Lung (tissue), 12 donors: Measurements from ENCODE around the gene TENM4. TPM values are rescaled to one million over a fixed set of nuclear protein-coding genes. Genes with fewer than 3 reads are reported as not detected.

Source experiments
- ATAC-seq: fragments of 200-7000 bp; cut with Tn5 transposase; one replicate; pipeline ENCODE4 v1.9.1; 2020; ENCODE audit warnings: moderate number of reproducible peaks; ENCODE audit not compliant: insufficient read depth, low FRiP score
- DNase-seq, 3 donors: peaks; one replicate each; pipeline ENCODE4 v3.0.0-alpha.2; 2013 to 2017
- H3K27ac ChIP-seq, 2 donors: one replicate each; pipeline ENCODE4 v1.5.1; 2013; ENCODE audit warnings: mild to moderate bottlenecking in 2 of 2, moderate library complexity in 2 of 2, control low read depth in 1 of 2, inconsistent platforms in 1 of 2, low read depth in 1 of 2, low read length in 1 of 2
- H3K27me3 ChIP-seq, 3 donors: one replicate each; pipeline ENCODE4 v1.5.1; 2013; ENCODE audit warnings: low read length in 2 of 3; ENCODE audit not compliant: control insufficient read depth in 3 of 3, insufficient read depth in 3 of 3
- H3K36me3 ChIP-seq, 4 donors: one replicate each; pipeline ENCODE4 v1.5.1; 2013; ENCODE audit warnings: low read length in 4 of 4, mild to moderate bottlenecking in 1 of 4, moderate library complexity in 1 of 4; ENCODE audit not compliant: control insufficient read depth in 4 of 4, insufficient read depth in 4 of 4
- H3K4me1 ChIP-seq, 5 donors: one replicate each; pipeline ENCODE4 v1.5.1; 2013; ENCODE audit warnings: low read length in 5 of 5, mild to moderate bottlenecking in 2 of 5, moderate library complexity in 1 of 5; ENCODE audit not compliant: control insufficient read depth in 5 of 5, insufficient read depth in 5 of 5
- H3K4me3 ChIP-seq: one replicate; pipeline ENCODE4 v1.5.1; 2013; ENCODE audit warnings: mild to moderate bottlenecking, control low read depth, moderate library complexity
- H3K9ac ChIP-seq, 2 donors: one replicate each; pipeline ENCODE4 v1.5.1; 2013; ENCODE audit warnings: low read length in 2 of 2, control low read depth in 1 of 2; ENCODE audit not compliant: insufficient read depth in 1 of 2
- H3K9me3 ChIP-seq, 4 donors: one replicate each; pipeline ENCODE4 v1.5.1; 2013; ENCODE audit warnings: low read length in 3 of 4, mild to moderate bottlenecking in 1 of 4, moderate library complexity in 1 of 4; ENCODE audit not compliant: control insufficient read depth in 4 of 4, insufficient read depth in 3 of 4
- CTCF ChIP-seq: IDR thresholded peaks from 2 replicates; pipeline ENCODE4 v1.5.1; 2012; ENCODE audit warnings: mild to moderate bottlenecking; ENCODE audit errors: control extremely low read depth, extremely low read depth
- WGBS, 2 donors: extraction: QIAGEN DNeasy Blood & Tissue Kit; methylation state at CpG; one replicate each; pipeline ENCODE4 v1.1.7; 2013; 5-methylcytosine and 5-hydroxymethylcytosine counted together
- polyA plus RNA-seq, 2 donors: library from polyadenylated mRNA; stranded (reverse); fragments of 200-250 nt; gene quantifications; one replicate each; pipeline ENCODE4 v1.2.1, GENCODE V29; 2013
- total RNA-seq, 2 donors: library from RNA; depleted of rRNA in 1 of 2; stranded (reverse); fragments of >200 nt in 1 of 2; gene quantifications; one replicate each; pipeline ENCODE4 v1.2.1, GENCODE V29; 2014 to 2021
- donor health status: control.
- donor health status: control.
- donor health status: Bipolar disorder and iron deficiency.
- donor health status: healthy.
- donor health status: DM: yes; HTN: yes; CAD: no.

The TENM4 gene
- total and polyA plus RNA-seq, 4 donors: 0.28 to 16.4 (median 3.2) TPM

- Histone ChIP-seq H3K4me3 (no peak overlapping the region), H3K9me3 (no peaks in the 10 kb centered on the region), H3K27me3 (peaks cover 0 to 15% (median 0%) of the 10 kb centered on the region in 3 donors), H3K27ac (no peak overlapping the region), H3K4me1 (no peaks in the 10 kb centered on the region), H3K9ac (no peak overlapping the region), H3K36me3 (no peaks in the 10 kb centered on the region)
- no peak for DNase-seq
- WGBS, 2 donors: 37 to 57% methylated on average over 7 of the region's 7 CpGs
- ATAC-seq: no peak
- no peak for TF ChIP-seq CTCF
These were observed 266.5 kb downstream of the TENM4 start for GRCh38 chr11:79174045-79175008.

- peak overlapping the region in 1 of 2 donors; percentile 18 for H3K27ac ChIP-seq
- H3K27me3 ChIP-seq: peaks cover 0 to 15% (median 0%) of the 10 kb centered on the region in 3 donors
- H3K9me3 ChIP-seq: no peaks in the 10 kb centered on the region
- no peak for ATAC-seq
- peak in 1 of 3 donors; percentile 16 for DNase-seq
- WGBS, 2 donors: 63 to 79% methylated on average over 5 of the region's 5 CpGs
- no peak overlapping the region for H3K9ac ChIP-seq
- no peak overlapping the region for H3K4me3 ChIP-seq
- H3K4me1 ChIP-seq: no peaks in the 10 kb centered on the region
- TF ChIP-seq CTCF: no peak
- no peaks in the 10 kb centered on the region for H3K36me3 ChIP-seq
These were observed 267.2 kb downstream of the TENM4 start for GRCh38 chr11:79173615-79174014.

- ATAC-seq (no peak), DNase-seq (no peak)
These were observed 270.5 kb downstream of the TENM4 start for GRCh38 chr11:79170321-79170720.

More at GRCh38 chr11:79170321-79170720, 270.5 kb downstream of the TENM4 start:
- Histone ChIP-seq H3K4me1 (no peaks in the 10 kb centered on the region), H3K9me3 (peaks cover 0 to 1% (median 0%) of the 10 kb centered on the region in 4 donors), H3K27me3 (peaks cover 0 to 10% (median 0%) of the 10 kb centered on the region in 3 donors), H3K4me3 (no peak overlapping the region), H3K27ac (no peak overlapping the region), H3K9ac (no peak overlapping the region), H3K36me3 (no peaks in the 10 kb centered on the region)
- 74 to 85% methylated on average over 2 of the region's 2 CpGs for WGBS, 2 donors
- no peak for TF ChIP-seq CTCF
